GM23248 (cell line): ENCODE data around the gene KRTAP3-3.

Source experiments
- EZH2 ChIP-seq: fragments of 200-600 bp; sonication (generic); IDR thresholded peaks from 2 replicates; pipeline ENCODE4 v1.6.1; 2018; ENCODE audit warnings: antibody characterized with exemption, mild to moderate bottlenecking; ENCODE audit not compliant: insufficient read depth, poor library complexity, severe bottlenecking
- EZH2phosphoT487 ChIP-seq: fragments of 200-600 bp; sonication (generic); IDR thresholded peaks from 2 replicates; pipeline ENCODE4 v1.6.1; 2018; ENCODE audit warnings: antibody characterized with exemption, moderate library complexity, mild to moderate bottlenecking, low read depth; ENCODE audit not compliant: insufficient read depth

GRCh38 chr17:40980117-40980516, 13.8 kb downstream of the KRTAP3-3 start:
- no peak for TF ChIP-seq EZH2phosphoT487
- no peak for TF ChIP-seq EZH2
